ENCODE data around the gene ZNF784. TPM values are rescaled to one million over a fixed set of nuclear protein-coding genes. Genes with fewer than 3 reads are reported as not detected.

ZNF784 gene
- total RNA-seq, 4 donors from 2014 or later: 5.7 to 10.3 (median 8.3) TPM

DNA sequence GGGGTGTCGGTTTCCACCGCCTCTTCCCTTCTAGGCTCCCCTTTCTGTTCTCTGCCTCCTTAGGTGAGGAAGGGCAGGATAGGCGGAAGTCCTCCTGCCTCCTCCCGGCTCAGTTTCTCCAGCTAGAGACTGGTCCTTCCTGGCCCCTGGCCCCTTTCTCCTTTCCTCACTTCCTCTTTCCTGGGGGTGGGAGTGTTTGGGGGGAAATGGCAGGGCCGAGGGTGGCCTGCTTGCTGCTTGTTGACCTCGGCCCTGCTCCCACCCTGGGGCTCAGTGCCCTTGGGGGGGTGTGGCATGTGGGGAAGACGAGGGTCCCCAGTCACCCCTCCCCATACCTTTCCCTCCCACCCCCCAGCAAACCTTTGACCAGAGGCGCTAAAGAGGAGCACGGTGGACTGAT is 35.5 kb upstream of the ZNF784 start:
- H3K4me3 ChIP-seq (ENCODE audit: low read depth, poor library complexity, severe bottlenecking): no peak overlapping the region
- DNase-seq (ENCODE audit: low spot score in 2 of 2): no peak
- intact Hi-C loops (cut with DNase I; ENCODE audit: low total_unique reads): no loop called here
- no peak for TF ChIP-seq POLR2A (IDR thresholded peaks at IDR 0.05)
- no peak for TF ChIP-seq CTCF (IDR thresholded peaks at IDR 0.05)
- 74 to 75% methylated on average over 9 of the region's 9 CpGs for WGBS, 2 donors

GRCh38 chr19:55658846-55659459 is 34.6 kb upstream of the ZNF784 start:
- 87 to 90% methylated on average over 34 to 37 of the region's 37 CpGs for WGBS, 2 donors
- no peak for DNase-seq (ENCODE audit: low spot score in 2 of 2)
- TF ChIP-seq POLR2A (IDR thresholded peaks at IDR 0.05) (no peak), CTCF (IDR thresholded peaks at IDR 0.05) (no peak)
- intact Hi-C loops (cut with DNase I; ENCODE audit: low total_unique reads): no loop called here
- no peak overlapping the region for H3K4me3 ChIP-seq (ENCODE audit: low read depth, poor library complexity, severe bottlenecking)

GRCh38 chr19:55656988-55657747 is 32.8 kb upstream of the ZNF784 start:
- 30 to 38% methylated on average over 18 of the region's 18 CpGs for WGBS, 2 donors
- TF ChIP-seq CTCF (IDR thresholded peaks at IDR 0.05) (no peak), POLR2A (IDR thresholded peaks at IDR 0.05) (no peak)
- intact Hi-C loops (cut with DNase I; ENCODE audit: low total_unique reads): no loop called here
- no peak overlapping the region for H3K4me3 ChIP-seq (ENCODE audit: low read depth, poor library complexity, severe bottlenecking)
- DNase-seq (ENCODE audit: low spot score in 2 of 2): no peak

- 49% methylated on average over 7 of the region's 7 CpGs for WGBS, 2 donors
- DNase-seq (ENCODE audit: low spot score in 2 of 2): no peak
- no peak for TF ChIP-seq POLR2A (IDR thresholded peaks at IDR 0.05)
- H3K4me3 ChIP-seq (ENCODE audit: low read depth, poor library complexity, severe bottlenecking): no peak overlapping the region
- intact Hi-C loops (cut with DNase I; ENCODE audit: low total_unique reads): no loop called here
These were observed 32.2 kb upstream of the ZNF784 start for GRCh38 chr19:55656552-55656951.

DNA sequence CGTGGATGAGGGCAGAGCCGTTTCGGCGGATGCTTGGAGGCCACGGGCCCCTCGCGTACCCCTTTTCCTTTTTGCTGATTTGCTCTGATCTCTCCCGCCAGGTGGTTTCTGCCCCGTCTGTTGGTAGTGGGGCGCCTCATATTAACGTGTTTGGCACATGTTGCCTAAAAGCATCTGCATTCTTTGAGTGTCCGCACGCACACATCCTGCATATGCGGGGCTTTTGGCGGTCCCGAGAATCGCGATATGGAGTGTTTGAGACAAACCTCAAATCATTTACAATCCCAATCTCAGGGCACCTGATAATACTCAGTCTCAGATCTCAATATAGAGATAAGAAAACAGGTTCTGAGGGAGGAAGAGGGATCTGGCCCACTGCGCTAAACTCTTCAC is 31.3 kb upstream of the ZNF784 start:
- H3K4me3 ChIP-seq (ENCODE audit: low read depth, poor library complexity, severe bottlenecking): peak overlapping the region; percentile 90
- intact Hi-C loops (cut with DNase I; ENCODE audit: low total_unique reads): no loop called here
- WGBS, 2 donors: 0 to 1% methylated on average over 19 of the region's 19 CpGs
- TF ChIP-seq CTCF (IDR thresholded peaks at IDR 0.05) (no peak), POLR2A (IDR thresholded peaks at IDR 0.05) (no peak)
- DNase-seq (ENCODE audit: low spot score in 2 of 2): no peak

DNA sequence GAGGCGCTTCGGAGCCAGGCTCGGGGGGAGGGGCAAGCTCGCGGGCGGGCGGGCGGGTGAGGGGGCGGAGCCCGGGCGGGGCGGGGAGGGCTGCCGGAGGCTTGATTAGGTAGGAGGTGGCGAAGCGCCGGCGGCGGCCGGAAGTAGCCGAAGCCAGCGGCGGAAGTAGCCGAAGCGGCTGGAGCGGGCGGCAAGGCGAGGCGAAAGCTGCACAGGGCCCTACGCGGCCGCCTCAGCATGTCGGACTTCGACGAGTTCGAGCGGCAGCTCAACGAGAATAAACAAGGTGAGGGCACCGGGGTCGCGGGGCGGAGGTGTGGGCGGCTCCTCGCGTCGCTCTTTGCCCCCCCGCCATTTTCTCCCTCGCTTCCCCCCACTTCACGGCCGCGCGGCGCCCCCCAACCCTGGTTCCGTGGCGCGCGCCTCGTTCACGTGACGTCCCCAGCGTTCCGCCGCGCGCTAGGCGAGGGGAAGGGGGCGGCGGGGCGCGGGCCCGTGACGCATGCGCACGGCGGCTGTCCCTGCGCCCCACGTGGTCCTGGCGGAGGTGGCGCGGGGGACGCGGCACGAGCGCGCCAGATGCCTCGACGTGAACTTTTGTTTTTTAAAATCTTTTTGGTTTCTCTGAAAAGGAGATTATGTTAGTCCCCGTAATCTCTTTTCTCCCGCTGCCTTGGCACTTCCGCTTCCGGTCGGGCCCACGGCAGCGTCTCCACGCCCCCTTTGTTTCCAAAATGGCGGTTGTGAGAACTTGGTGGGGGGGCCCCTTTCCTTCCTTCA is 30.7 kb upstream of the ZNF784 start, which contains the start of gene U2AF2:
TSS of gene U2AF2 (plus strand) at position 168 of the 780 bp plus-strand sequence. CDS start at position 238, 70 bp downstream.
- DNase-seq (ENCODE audit: low spot score in 2 of 2): peak; percentile 94 to 99
- intact Hi-C loops (cut with DNase I; ENCODE audit: low total_unique reads): no loop called here
- 0% methylated on average over 61 to 95 of the region's 95 CpGs for WGBS, 2 donors
- H3K4me3 ChIP-seq (ENCODE audit: low read depth, poor library complexity, severe bottlenecking): peak within 1 kb of the TSS; percentile 90
- TF ChIP-seq CTCF (IDR thresholded peaks at IDR 0.05) (no peak), POLR2A (IDR thresholded peaks at IDR 0.05) (no peak)

Measured in lower leg skin (tissue), 4 donors.